ENCODE measurements around the gene HPCAL4. TPM values are rescaled to one million over a fixed set of nuclear protein-coding genes. Genes with fewer than 3 reads are reported as not detected.

Gene HPCAL4
- total and polyA plus RNA-seq, 10 of the 15 experiments (the other 5 are each of a cell fraction or from before 2014, with no cell fraction given): 0.05 to 0.18 (median 0.06) TPM; not detected in 5

GRCh38 chr1:39671793-39672550 lies 19.3 kb downstream of the HPCAL4 start, which contains the start of gene NT5C1A:
TSS of gene NT5C1A (minus strand) at chr1:39672107. CDS start at chr1:39672038, 69 bp downstream.
- SMC1A ChIA-PET (ENCODE audit: uncharacterized antibody, unreplicated experiment): interaction anchor here (0.7 to 2.2 kb wide), 5 partner anchors 9 to 411 kb away, joined by 3 to 6 read pairs (median 5); partner anchors contain the start of gene PPIE
- FAIRE-seq: no peak

GRCh38 chr1:39671433-39671792 lies 19.8 kb downstream of the HPCAL4 start:
- WGBS (ENCODE audit: insufficient coverage, insufficient replicate concordance, low lambda C conversion rate, missing lambda C conversion rate): 8% methylated on average over 26 of the region's 26 CpGs
- Histone ChIP-seq H2AFZ (ENCODE audit: control insufficient read depth, low read depth, low read length) (peak overlapping the region; percentile 55), H3K4me3 (peak overlapping the region; percentile 64), H3K79me2 (ENCODE audit: control insufficient read depth, insufficient read depth, low read length) (no peaks in the 10 kb centered on the region), H4K20me1 (ENCODE audit: control insufficient read depth, insufficient read depth) (no peaks in the 10 kb centered on the region), H3K27me3 (replicated peaks in 1 of 2; ENCODE audit: control insufficient read depth in 2 of 2, insufficient read depth in 2 of 2, low read length in 1 of 2) (peaks cover 0 to 5% of the 10 kb centered on the region in 2 experiments; a peak in 2 of 4 replicates), H3K4me2 (ENCODE audit: control insufficient read depth, insufficient read depth) (peak overlapping the region; percentile 95), H3K9me3 (replicated peaks; ENCODE audit: control insufficient read depth, insufficient read depth, low read length) (no peaks in the 10 kb centered on the region; the same call in 2 of the 3 replicates), H3K36me3 (ENCODE audit: control insufficient read depth in 2 of 2, insufficient read depth in 2 of 2, low read length in 1 of 2) (no peaks in the 10 kb centered on the region), H3K4me1 (ENCODE audit: control insufficient read depth, insufficient read depth, low read length) (peaks cover 25% of the 10 kb centered on the region), H3K9ac (ENCODE audit: control insufficient read depth, insufficient read depth, low read length) (no peak overlapping the region; the same call in 1 of the 2 replicates), H3K27ac (ENCODE audit: control insufficient read depth, insufficient read depth) (no peak overlapping the region)
- in situ Hi-C loops (cut with MboI): no loop called here
- ChIA-PET POLR2A (interaction anchor here (0.6 kb wide), 1 partner anchor 330 kb away, joined by 3 read pairs; no protein-coding TSS in a partner anchor), SMC1A (ENCODE audit: uncharacterized antibody, unreplicated experiment) (interaction anchor here (1.6 to 2.2 kb wide), 3 partner anchors 10 to 62 kb away, joined by 5 to 9 read pairs (median 6); no protein-coding TSS in a partner anchor), RAD21 (ENCODE audit: unreplicated experiment) (interaction anchor here (1.1 to 3.0 kb wide), 3 partner anchors 13 to 127 kb away, joined by 3 to 10 read pairs (median 5); no protein-coding TSS in a partner anchor), CTCF (interaction anchor here (0.6 to 14.2 kb wide), 11 partner anchors 9 to 128 kb away, joined by 3 to 244 read pairs (median 10); no protein-coding TSS in a partner anchor)
- DNase-seq (ENCODE audit: low read depth, low spot score) (no peak), ATAC-seq (no peak), FAIRE-seq (no peak)
- TF ChIP-seq NFYB (IDR thresholded peaks at IDR 0.05; ENCODE audit: insufficient read depth, low read depth, low read length) (no peak), HDAC6 (IDR thresholded peaks at IDR 0.05; ENCODE audit: unreplicated experiment) (peak; percentile 76)
- no TSS peak for BruUV-seq (replicated peaks)
- intact Hi-C loops (cut with micrococcal nuclease; ENCODE audit: unreplicated experiment): no loop called here

More at GRCh38 chr1:39671793-39672550, 19.3 kb downstream of the HPCAL4 start, which contains the start of gene NT5C1A:
- in situ Hi-C loops (cut with MboI) (no loop called here), intact Hi-C loops (cut with micrococcal nuclease; ENCODE audit: unreplicated experiment) (loop anchor here (2.0 kb wide), 1 partner anchor 49 kb away; no protein-coding TSS in a partner anchor)
- DNase-seq (ENCODE audit: low read depth, low spot score) (no peak), ATAC-seq (peak; percentile 72)
- ChIA-PET RAD21 (ENCODE audit: unreplicated experiment) (interaction anchor here (0.6 to 3.0 kb wide), 4 partner anchors 14 to 478 kb away, joined by 4 to 10 read pairs (median 5); no protein-coding TSS in a partner anchor), CTCF (interaction anchor here (0.6 to 14.2 kb wide), 19 partner anchors 8 to 248 kb away, joined by 3 to 244 read pairs (median 7); partner anchors contain the start of gene MYCL), POLR2A (interaction anchor here (0.5 to 0.6 kb wide), 3 partner anchors 330 to 873 kb away, joined by 3 to 8 read pairs (median 3); no protein-coding TSS in a partner anchor)
- H3K36me3 ChIP-seq (ENCODE audit: control insufficient read depth in 2 of 2, insufficient read depth in 2 of 2, low read length in 1 of 2): no peaks in the 10 kb centered on the region
- H3K27ac ChIP-seq (ENCODE audit: control insufficient read depth, insufficient read depth): no peak within 1 kb of the TSS
- WGBS (ENCODE audit: insufficient coverage, insufficient replicate concordance, low lambda C conversion rate, missing lambda C conversion rate): 2% methylated on average over 54 of the region's 55 CpGs
- H3K27me3 ChIP-seq (replicated peaks in 1 of 2; ENCODE audit: control insufficient read depth in 2 of 2, insufficient read depth in 2 of 2, low read length in 1 of 2): peaks cover 0 to 5% of the 10 kb centered on the region in 2 experiments; a peak in 2 of 4 replicates
- H3K9me3 ChIP-seq (replicated peaks; ENCODE audit: control insufficient read depth, insufficient read depth, low read length): no peaks in the 10 kb centered on the region; the same call in 2 of the 3 replicates
- H3K4me1 ChIP-seq (ENCODE audit: control insufficient read depth, insufficient read depth, low read length): peaks cover 22% of the 10 kb centered on the region
- peak within 1 kb of the TSS; percentile 95 for H3K4me2 ChIP-seq (ENCODE audit: control insufficient read depth, insufficient read depth)
- peak within 1 kb of the TSS; percentile 64 for H3K4me3 ChIP-seq
- peak within 1 kb of the TSS; percentile 55 for H2AFZ ChIP-seq (ENCODE audit: control insufficient read depth, low read depth, low read length)
- no peaks in the 10 kb centered on the region for H3K79me2 ChIP-seq (ENCODE audit: control insufficient read depth, insufficient read depth, low read length)
- no peaks in the 10 kb centered on the region for H4K20me1 ChIP-seq (ENCODE audit: control insufficient read depth, insufficient read depth)
- TF ChIP-seq MTA3 (IDR thresholded peaks at IDR 0.05; ENCODE audit: borderline replicate concordance, low read length) (no peak), ZSCAN29 (IDR thresholded peaks at IDR 0.05) (peak; percentile 92), SUZ12 (IDR thresholded peaks at IDR 0.05; ENCODE audit: unreplicated experiment) (peak; percentile 60)
- H3K9ac ChIP-seq (ENCODE audit: control insufficient read depth, insufficient read depth, low read length): peak within 1 kb of the TSS; percentile 22; the same call in 1 of the 2 replicates
- BruUV-seq (replicated peaks): no TSS peak

Data from GM12878 (cell line).